GM19193 (cell line): ENCODE measurements around the gene SPC24.

ENCODE experiments used
- POLR2A ChIP-seq: IDR thresholded peaks from 4 replicates; pipeline ENCODE4 v1.6.1; 2011; ENCODE audit not compliant: insufficient read depth, insufficient read length; ENCODE audit errors: extremely low read depth

SPC24 gene

GRCh38 chr19:11176466-11177193, 21.0 kb upstream of the SPC24 start:
- TF ChIP-seq POLR2A: no peak

- no peak for TF ChIP-seq POLR2A
Measured at GRCh38 chr19:11175920-11176319, 20.3 kb upstream of the SPC24 start.

GRCh38 chr19:11174336-11174735, 18.8 kb upstream of the SPC24 start:
- no peak for TF ChIP-seq POLR2A

GRCh38 chr19:11173516-11174155, 18.1 kb upstream of the SPC24 start:
- no peak for TF ChIP-seq POLR2A

- TF ChIP-seq POLR2A: no peak
Measured at GRCh38 chr19:11172576-11172975, 17.0 kb upstream of the SPC24 start.

- no peak for TF ChIP-seq POLR2A
Measured at GRCh38 chr19:11171144-11171543, 15.6 kb upstream of the SPC24 start.

- no peak for TF ChIP-seq POLR2A
Measured at GRCh38 chr19:11169896-11170678, 14.5 kb upstream of the SPC24 start.

- no peak for TF ChIP-seq POLR2A
Measured at GRCh38 chr19:11168568-11168967, 13.0 kb upstream of the SPC24 start.

- no peak for TF ChIP-seq POLR2A
Measured at GRCh38 chr19:11166281-11167142, 10.9 kb upstream of the SPC24 start.

GRCh38 chr19:11165486-11166030, 10.0 kb upstream of the SPC24 start:
- TF ChIP-seq POLR2A: no peak

GRCh38 chr19:11164879-11165406, 9.4 kb upstream of the SPC24 start:
- no peak for TF ChIP-seq POLR2A

- no peak for TF ChIP-seq POLR2A
Measured at GRCh38 chr19:11164296-11164695, 8.7 kb upstream of the SPC24 start.

- no peak for TF ChIP-seq POLR2A
Measured at GRCh38 chr19:11159598-11160439, 4.2 kb upstream of the SPC24 start.
